KOPT-K1 (cell line): Measurements from ENCODE around the gene ACADSB.

Experiments used
- H3K27ac ChIP-seq: fragments of 200-600 bp; sonication (generic); 2 replicates; pipeline ENCODE4 v1.5.1; 2016; ENCODE audit warnings: antibody characterized with exemption, mild to moderate bottlenecking, low read depth, low read length; ENCODE audit not compliant: poor library complexity, severe bottlenecking
- H3K36me3 ChIP-seq: fragments of 200-600 bp; sonication (generic); 2 replicates; pipeline ENCODE4 v1.5.1; 2017; ENCODE audit warnings: antibody characterized with exemption, mild to moderate bottlenecking, low read length, moderate library complexity; ENCODE audit not compliant: insufficient read depth
- H3K9me3 ChIP-seq: fragments of 200-600 bp; sonication (generic); 2 replicates; pipeline ENCODE4 v1.5.1; 2017; ENCODE audit warnings: antibody characterized with exemption, low read length, mild to moderate bottlenecking; ENCODE audit not compliant: insufficient read depth, poor library complexity, severe bottlenecking

Gene ACADSB

GRCh38 chr10:123008355-123009104 lies at the start of gene ACADSB, which contains the start of gene IKZF5:
ACADSB (plus strand) TSS chr10:123009006; CDS start chr10:123009030, 24 bp downstream.
IKZF5 (minus strand) TSS chr10:123008795; CDS start chr10:122998625, 10,170 bp downstream.
- Histone ChIP-seq H3K9me3 (no peaks in the 10 kb centered on the region), H3K36me3 (peaks cover 5% of the 10 kb centered on the region; the same call in 1 of the 2 replicates), H3K27ac (peak within 1 kb of the TSS; percentile 70)

- H3K9me3 ChIP-seq, result peaks cover 28% of the 10 kb centered on the region
- no peak overlapping the region for H3K27ac ChIP-seq
- H3K36me3 ChIP-seq, result no peaks in the 10 kb centered on the region
Observed at GRCh38 chr10:122962405-122962804, 46.4 kb upstream of the ACADSB start.

GRCh38 chr10:122966879-122967278 lies 41.9 kb upstream of the ACADSB start:
- H3K9me3 ChIP-seq, result peaks cover 43% of the 10 kb centered on the region
- H3K27ac ChIP-seq, result no peak overlapping the region
- no peaks in the 10 kb centered on the region for H3K36me3 ChIP-seq

- H3K9me3 ChIP-seq, result peaks cover 43% of the 10 kb centered on the region
- H3K27ac ChIP-seq, result no peak overlapping the region
- H3K36me3 ChIP-seq, result no peaks in the 10 kb centered on the region
Observed at GRCh38 chr10:122968698-122969097, 40.1 kb upstream of the ACADSB start.

- Histone ChIP-seq H3K9me3 (peaks cover 2% of the 10 kb centered on the region), H3K36me3 (no peaks in the 10 kb centered on the region), H3K27ac (no peak overlapping the region)
Observed at GRCh38 chr10:122974023-122974422, 34.8 kb upstream of the ACADSB start.

GRCh38 chr10:122974543-122975064 lies 34.2 kb upstream of the ACADSB start:
- Histone ChIP-seq H3K36me3 (no peaks in the 10 kb centered on the region), H3K27ac (no peak overlapping the region), H3K9me3 (no peaks in the 10 kb centered on the region)

GRCh38 chr10:122980209-122981065 lies 28.4 kb upstream of the ACADSB start, which contains the start of gene PSTK:
PSTK (plus strand) TSS chr10:122980401; CDS start chr10:122980480, 79 bp downstream.
- Histone ChIP-seq H3K9me3 (no peaks in the 10 kb centered on the region), H3K36me3 (peaks cover 8% of the 10 kb centered on the region; the same call in 1 of the 2 replicates), H3K27ac (peak within 1 kb of the TSS; percentile 93)

- H3K9me3 ChIP-seq, result no peaks in the 10 kb centered on the region
- H3K27ac ChIP-seq, result peak overlapping the region; percentile 93
- peaks cover 8% of the 10 kb centered on the region; the same call in 1 of the 2 replicates for H3K36me3 ChIP-seq
Observed at GRCh38 chr10:122981066-122981464, 27.7 kb upstream of the ACADSB start.

- Histone ChIP-seq H3K27ac (no peak overlapping the region), H3K9me3 (no peaks in the 10 kb centered on the region), H3K36me3 (peaks cover 11% of the 10 kb centered on the region)
Observed at GRCh38 chr10:122983898-122984297, 24.9 kb upstream of the ACADSB start.

- H3K9me3 ChIP-seq, result no peaks in the 10 kb centered on the region
- no peak overlapping the region for H3K27ac ChIP-seq
- peaks cover 11% of the 10 kb centered on the region for H3K36me3 ChIP-seq
Observed at GRCh38 chr10:122984708-122985107, 24.1 kb upstream of the ACADSB start.

- Histone ChIP-seq H3K9me3 (no peaks in the 10 kb centered on the region), H3K27ac (no peak overlapping the region), H3K36me3 (peaks cover 17% of the 10 kb centered on the region)
Observed at GRCh38 chr10:122986335-122986734, 22.5 kb upstream of the ACADSB start.

- Histone ChIP-seq H3K9me3 (no peaks in the 10 kb centered on the region), H3K27ac (no peak overlapping the region), H3K36me3 (peaks cover 33% of the 10 kb centered on the region)
Observed at GRCh38 chr10:122988501-122988900, 20.3 kb upstream of the ACADSB start.

- H3K9me3 ChIP-seq, result no peaks in the 10 kb centered on the region
- H3K36me3 ChIP-seq, result peaks cover 43% of the 10 kb centered on the region
- no peak overlapping the region for H3K27ac ChIP-seq
Observed at GRCh38 chr10:122990278-122990677, 18.5 kb upstream of the ACADSB start.

- no peak overlapping the region for H3K27ac ChIP-seq
- peaks cover 54% of the 10 kb centered on the region for H3K36me3 ChIP-seq
- H3K9me3 ChIP-seq, result no peaks in the 10 kb centered on the region
Observed at GRCh38 chr10:122992031-122992585, 16.7 kb upstream of the ACADSB start.
